OCI-M2 (cell line): ENCODE results near the gene FOXP1.

Experiments used
- DNase-seq: peaks from one replicate; lab custom pipeline; 2025; ENCODE audit not compliant: unreplicated experiment; lab: John Stamatoyannopoulos, UW

Gene FOXP1

GRCh38 chr3:71587958-71588357, 4.4 kb upstream of the FOXP1 start:
- no peak for DNase-seq

- no peak for DNase-seq
Measured at GRCh38 chr3:71586810-71587242, 3.3 kb upstream of the FOXP1 start.

GRCh38 chr3:71585887-71586809, 2.6 kb upstream of the FOXP1 start:
- DNase-seq, result no peak

- no peak for DNase-seq
Measured at GRCh38 chr3:71585131-71585530, 1.6 kb upstream of the FOXP1 start.

GRCh38 chr3:71584394-71585011, 975 bp upstream of the FOXP1 start:
- no peak for DNase-seq

- DNase-seq, result no peak
Measured at GRCh38 chr3:71582612-71583565, 639 bp downstream of the FOXP1 start.

- DNase-seq, result no peak
Measured at GRCh38 chr3:71582036-71582611, 1.4 kb downstream of the FOXP1 start.

GRCh38 chr3:71581457-71582035, 2.0 kb downstream of the FOXP1 start:
- no peak for DNase-seq

- DNase-seq, result no peak
Measured at GRCh38 chr3:71580636-71581456, 2.7 kb downstream of the FOXP1 start.

GRCh38 chr3:71579935-71580406, 3.6 kb downstream of the FOXP1 start:
- DNase-seq, result no peak

GRCh38 chr3:71579326-71579934, 4.1 kb downstream of the FOXP1 start:
- no peak for DNase-seq

- no peak for DNase-seq
Measured at GRCh38 chr3:71578054-71578751, 5.3 kb downstream of the FOXP1 start.

- no peak for DNase-seq
Measured at GRCh38 chr3:71577011-71577410, 6.5 kb downstream of the FOXP1 start.

- DNase-seq, result no peak
Measured at GRCh38 chr3:71575433-71575832, 8.1 kb downstream of the FOXP1 start.

GRCh38 chr3:71573181-71573580, 10.3 kb downstream of the FOXP1 start:
- no peak for DNase-seq

GRCh38 chr3:71570546-71570945, 13.0 kb downstream of the FOXP1 start:
- DNase-seq, result no peak

- no peak for DNase-seq
Measured at GRCh38 chr3:71568207-71568606, 15.3 kb downstream of the FOXP1 start.

- DNase-seq, result no peak
Measured at GRCh38 chr3:71566776-71567175, 16.8 kb downstream of the FOXP1 start.

GRCh38 chr3:71565976-71566375, 17.6 kb downstream of the FOXP1 start:
- no peak for DNase-seq
